Activated T-helper 17 cell treated with anti-CD3 and anti-CD28 coated beads, Interleukin-2, amount 50 U/mL, for 72 hours (primary cell): ENCODE results near the gene HMCN1. TPM values are rescaled to one million over a fixed set of nuclear protein-coding genes. Genes with fewer than 3 reads are reported as not detected.

Experiments used
- ATAC-seq: fragments of 150-1000 bp; cut with Tn5 transposase; replicated peaks from 2 replicates; pipeline ENCODE4 v1.10.0; 2021; ENCODE audit warnings: mild to moderate bottlenecking, moderate library complexity
- H3K27ac Mint-ChIP-seq: one replicate; pipeline ENCODE4 v1.8.0; 2022; ENCODE audit warnings: mixed read lengths
- H3K27me3 Mint-ChIP-seq: one replicate; pipeline ENCODE4 v1.8.0; 2022; ENCODE audit warnings: mixed read lengths
- H3K36me3 Mint-ChIP-seq: one replicate; pipeline ENCODE4 v1.8.0; 2022; ENCODE audit warnings: low read depth, mild to moderate bottlenecking, mixed read lengths
- H3K4me1 Mint-ChIP-seq: one replicate; pipeline ENCODE4 v1.8.0; 2022; ENCODE audit warnings: mixed read lengths
- H3K4me3 Mint-ChIP-seq: one replicate; pipeline ENCODE4 v1.8.0; 2022; ENCODE audit warnings: mild to moderate bottlenecking, mixed read lengths
- H3K9me3 Mint-ChIP-seq: one replicate; pipeline ENCODE4 v1.8.0; 2022; ENCODE audit warnings: mixed read lengths
- total RNA-seq, 2 donors: library from RNA; stranded (reverse); gene quantifications; one replicate each; pipeline ENCODE4 v1.2.3, GENCODE V29; 2022

HMCN1 gene
- total RNA-seq, 2 donors from 2014 or later = 0.06 to 1.2 TPM

DNA sequence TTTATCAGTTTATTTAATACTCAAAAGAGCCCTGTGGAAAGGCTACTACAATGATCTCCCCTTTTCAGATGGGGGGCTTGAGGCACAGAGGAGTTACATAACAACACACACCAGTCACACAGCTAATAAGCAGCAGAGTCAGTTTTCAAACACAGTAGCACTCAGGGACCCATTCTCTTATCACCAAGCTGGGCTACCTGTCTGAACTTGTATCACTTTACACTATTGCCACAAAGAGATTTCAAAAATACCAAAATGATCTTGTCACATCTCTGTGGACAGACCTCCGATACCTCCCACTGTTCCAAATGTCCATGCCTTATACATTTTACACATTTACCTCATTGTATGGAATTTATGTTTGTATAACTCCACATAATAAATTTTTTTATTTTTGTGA, 506.2 kb downstream of the HMCN1 start:
- H3K27me3 Mint-ChIP-seq = peaks cover 11% of the 10 kb centered on the region
- no peak overlapping the region for H3K27ac Mint-ChIP-seq
- no peak for ATAC-seq
- H3K9me3 Mint-ChIP-seq = no peaks in the 10 kb centered on the region
- no peak overlapping the region for H3K4me3 Mint-ChIP-seq
- no peaks in the 10 kb centered on the region for H3K4me1 Mint-ChIP-seq
- H3K36me3 Mint-ChIP-seq = no peaks in the 10 kb centered on the region
